GM19193 (cell line): Measurements from ENCODE around the gene SLC25A31.

Experiments used
- POLR2A ChIP-seq: IDR thresholded peaks from 4 replicates; pipeline ENCODE4 v1.6.1; 2011; ENCODE audit not compliant: insufficient read depth, insufficient read length; ENCODE audit errors: extremely low read depth

SLC25A31 gene

DNA sequence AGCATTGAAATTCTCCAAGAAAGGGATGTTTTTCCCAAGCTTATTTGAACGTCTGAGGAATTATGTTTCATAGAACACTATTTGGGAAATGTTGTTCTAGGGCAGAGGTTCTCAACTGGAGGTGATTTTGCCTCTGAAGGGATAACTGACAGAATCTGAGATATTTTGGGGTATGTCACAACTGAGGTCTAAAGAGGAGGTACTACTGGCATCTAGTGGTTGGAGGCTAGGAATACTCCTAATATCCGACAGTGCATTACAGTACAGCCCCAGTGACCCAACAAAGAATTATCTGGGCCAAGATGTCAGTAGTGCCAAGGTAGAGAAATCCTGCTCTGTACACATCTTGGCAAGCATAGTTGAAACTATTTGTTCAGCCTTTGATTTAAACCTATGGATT, 58.3 kb downstream of the SLC25A31 start:
- no peak for TF ChIP-seq POLR2A

DNA sequence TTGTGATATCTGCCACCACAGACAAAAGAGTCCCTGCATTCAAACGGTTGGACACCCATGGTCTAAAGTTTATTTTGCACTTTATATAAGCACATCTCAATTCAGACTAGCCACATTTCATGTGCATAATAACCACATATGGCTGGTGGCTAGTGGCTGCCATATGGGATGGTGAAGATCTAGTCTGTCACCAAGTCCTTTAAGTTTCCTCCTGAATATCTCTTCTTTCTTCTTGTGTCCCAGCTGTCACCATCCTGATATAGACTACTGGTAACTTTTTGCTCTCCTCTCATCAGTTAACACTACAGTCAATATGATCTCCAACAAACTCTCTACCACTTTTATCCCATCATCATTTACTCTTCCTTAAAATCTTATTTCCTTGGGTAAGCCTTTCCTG, 61.2 kb downstream of the SLC25A31 start:
- TF ChIP-seq POLR2A, result no peak

GRCh38 chr4:127793528-127793927, 63.3 kb downstream of the SLC25A31 start:
- TF ChIP-seq POLR2A, result no peak

- no peak for TF ChIP-seq POLR2A
Measured at GRCh38 chr4:127799711-127800110, 69.5 kb downstream of the SLC25A31 start.

DNA sequence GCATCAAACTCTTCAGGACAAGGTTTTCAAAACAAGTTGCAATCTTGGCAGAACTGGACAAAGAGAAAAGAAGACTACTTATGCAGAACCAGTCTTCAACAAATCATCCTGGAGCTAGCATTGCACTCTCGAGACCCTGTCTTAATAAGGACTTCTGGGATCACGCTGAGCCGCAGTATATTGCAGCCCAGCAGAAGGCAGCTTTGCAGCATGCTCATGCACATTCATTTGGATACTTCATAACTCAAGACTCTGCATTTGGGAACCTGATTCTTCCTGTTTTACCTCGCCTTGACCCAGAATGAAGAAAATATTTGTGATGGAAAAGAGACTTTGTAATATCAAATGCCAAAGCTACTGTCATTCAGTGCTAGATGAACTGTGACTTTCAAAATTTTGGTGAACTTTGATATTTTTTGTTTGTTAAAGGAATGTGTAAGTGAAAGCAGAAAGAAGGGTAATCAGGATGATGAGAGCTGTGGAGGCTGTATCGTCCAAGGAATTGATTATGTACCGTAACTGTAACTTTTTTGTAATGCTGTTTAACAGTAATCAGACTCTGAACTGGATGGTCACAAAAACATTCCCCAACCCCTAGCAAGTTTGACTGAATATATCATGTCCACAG, 79.1 kb downstream of the SLC25A31 start:
- no peak for TF ChIP-seq POLR2A

DNA sequence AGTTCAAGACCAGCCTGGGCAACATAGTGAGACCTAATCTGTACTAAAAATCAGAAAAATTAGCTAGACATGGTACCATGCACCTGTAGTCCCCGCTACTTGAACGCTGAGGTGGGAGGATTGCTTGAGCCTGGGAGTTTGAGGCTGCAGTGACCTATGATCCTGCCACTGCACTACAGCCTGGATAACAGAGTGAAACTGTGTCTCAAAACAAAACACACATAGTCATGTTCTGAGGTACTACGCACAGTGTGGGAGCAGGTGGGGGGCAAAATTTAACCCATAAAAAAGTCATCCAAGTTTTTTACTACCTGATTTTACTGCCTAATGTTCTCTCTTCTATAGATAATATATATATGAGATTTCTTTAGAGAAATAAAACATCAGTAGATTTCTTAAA, 80.4 kb downstream of the SLC25A31 start:
- no peak for TF ChIP-seq POLR2A

- no peak for TF ChIP-seq POLR2A
Measured at GRCh38 chr4:127822430-127822829, 92.2 kb downstream of the SLC25A31 start.
